Endothelial cell of umbilical vein (primary cell): ENCODE data around the gene PRR19. TPM values are rescaled to one million over a fixed set of nuclear protein-coding genes. Genes with fewer than 3 reads are reported as not detected.

Experiments
- BruUV-seq: library from RNA; stranded (reverse); fragments of 400-500 nt; replicated peaks from 2 replicates; lab custom pipeline; 2021; lab: Mats Ljungman, UMichigan
- CTCF ChIA-PET: fragments of 300-600, 350-600 bp; sonication (Branson Sonifier 250); formaldehyde crosslinking; loops from one replicate; lab custom pipeline; 2021; ENCODE audit warnings: antibody characterized with exemption, inconsistent platforms; lab: Charles Lee
- POLR2A ChIA-PET: fragments of 300-600, 350-600 bp; sonication (Branson Sonifier 250); formaldehyde crosslinking; loops from one replicate; lab custom pipeline; 2021; ENCODE audit warnings: antibody characterized with exemption, inconsistent platforms; lab: Charles Lee
- DNase-seq: peaks from one replicate; pipeline ENCODE4 v3.0.0-alpha.2; 2011; ENCODE audit warnings: low read depth, low spot score
- FAIRE-seq: peaks from 2 replicates; lab custom pipeline; 2011; peaks lifted over from hg19 to GRCh38; lab: Jason Lieb, UNC
- H2AFZ ChIP-seq: 2 replicates; pipeline ENCODE4 v1.6.0; 2012; ENCODE audit warnings: low read depth, low read length, control low read depth, inconsistent platforms
- H3K27ac ChIP-seq: 2 replicates; pipeline ENCODE4 v1.5.1; 2011; ENCODE audit warnings: low read depth, mild to moderate bottlenecking, control low read depth, low read length, moderate library complexity; ENCODE audit not compliant: insufficient read depth
- H3K27me3 ChIP-seq, 2 experiments: 2 replicates each; pipeline versions ENCODE4 v1.6.0 to v1.6.1; 2011; ENCODE audit warnings: low read length in 2 of 2, mixed read lengths in 1 of 2; ENCODE audit not compliant: control insufficient read depth in 2 of 2, insufficient read depth in 2 of 2
- H3K36me3 ChIP-seq, 2 experiments: 2 replicates in 1 of 2; 3 replicates in 1 of 2; pipeline ENCODE4 v1.5.1; 2011; ENCODE audit warnings: low read length in 2 of 2, mild to moderate bottlenecking in 1 of 2, moderate library complexity in 1 of 2; ENCODE audit not compliant: control insufficient read depth in 2 of 2, insufficient read depth in 2 of 2; ENCODE audit errors: extremely low read depth in 1 of 2
- H3K4me1 ChIP-seq: 3 replicates; pipeline ENCODE4 v1.5.1; 2011; ENCODE audit warnings: mild to moderate bottlenecking, low read length; ENCODE audit not compliant: control insufficient read depth, insufficient read depth; ENCODE audit errors: extremely low read depth
- H3K4me2 ChIP-seq: 2 replicates; pipeline ENCODE4 v1.6.1; 2011; ENCODE audit warnings: low read length, control low read depth, mixed read lengths; ENCODE audit not compliant: insufficient read depth
- H3K4me3 ChIP-seq, 3 experiments: fragments of 200-600 bp in 1 of 3; sonication (generic), shearing (Covaris generic) in 1 of 3; replicated peaks in 1 of 3; 2 replicates each; pipeline ENCODE4 v1.5.1; 2011 to 2016; ENCODE audit warnings: control low read depth in 3 of 3, low read length in 3 of 3, mild to moderate bottlenecking in 2 of 3, inconsistent platforms in 1 of 3, low read depth in 1 of 3, moderate library complexity in 1 of 3; ENCODE audit not compliant: insufficient read depth in 1 of 3
- H3K79me2 ChIP-seq: 2 replicates; pipeline ENCODE4 v1.6.0; 2012; ENCODE audit warnings: low read length, inconsistent platforms; ENCODE audit not compliant: control insufficient read depth, insufficient read depth
- H3K9ac ChIP-seq: replicated peaks from 2 replicates; pipeline ENCODE3; 2011; ENCODE audit warnings: low read length, control low read depth; ENCODE audit not compliant: insufficient read depth; ENCODE audit errors: extremely low read depth
- H3K9me1 ChIP-seq: replicated peaks from 3 replicates; pipeline ENCODE4 v1.6.0; 2011; ENCODE audit warnings: mild to moderate bottlenecking, low read length; ENCODE audit not compliant: control insufficient read depth, insufficient read depth; ENCODE audit errors: extremely low read depth
- H3K9me3 ChIP-seq: replicated peaks from 2 replicates; pipeline ENCODE4 v1.5.1; 2012; ENCODE audit warnings: low read length, inconsistent platforms; ENCODE audit not compliant: control insufficient read depth, insufficient read depth
- H4K20me1 ChIP-seq: replicated peaks from 2 replicates; pipeline ENCODE3; 2011; ENCODE audit warnings: mild to moderate bottlenecking, low read length; ENCODE audit not compliant: control insufficient read depth, insufficient read depth; ENCODE audit errors: extremely low read depth
- CTCF ChIP-seq, 2 donors: IDR thresholded peaks; 1 replicate in 1 of 2; 2 replicates in 1 of 2; pipeline ENCODE4 v1.5.1; 2011; ENCODE audit warnings: low read length in 2 of 2, mild to moderate bottlenecking in 2 of 2, moderate library complexity in 2 of 2, control low read depth in 1 of 2, inconsistent platforms in 1 of 2, low read depth in 1 of 2; ENCODE audit not compliant: insufficient read depth in 1 of 2; ENCODE audit errors: extremely low read depth in 1 of 2
- EZH2 ChIP-seq: IDR thresholded peaks from 2 replicates; pipeline ENCODE4 v1.6.1; 2012; ENCODE audit warnings: borderline replicate concordance, low read depth, mild to moderate bottlenecking, moderate library complexity, low read length, inconsistent platforms; ENCODE audit not compliant: severe bottlenecking
- FOS ChIP-seq: IDR thresholded peaks from 2 replicates; pipeline ENCODE4 v1.6.1; 2011; ENCODE audit warnings: mild to moderate bottlenecking, low read length, moderate library complexity, borderline replicate concordance; ENCODE audit not compliant: insufficient read depth
- GATA2 ChIP-seq: IDR thresholded peaks from 2 replicates; pipeline ENCODE4 v1.7.0; 2011; ENCODE audit warnings: low read depth, mild to moderate bottlenecking, moderate library complexity, mixed read lengths, low read length; ENCODE audit not compliant: insufficient read length, insufficient read depth
- JUN ChIP-seq: IDR thresholded peaks from 2 replicates; pipeline ENCODE4 v1.6.1; 2011; ENCODE audit warnings: borderline replicate concordance, low read depth; ENCODE audit not compliant: insufficient read length, insufficient read depth
- MAX ChIP-seq: IDR thresholded peaks from 2 replicates; pipeline ENCODE4 v1.6.1; 2011; ENCODE audit not compliant: insufficient read depth, insufficient read length
- MYC ChIP-seq: IDR thresholded peaks from one replicate; pipeline ENCODE4 v1.6.1; 2011; ENCODE audit warnings: mild to moderate bottlenecking, low read depth, low read length
- POLR2A ChIP-seq: IDR thresholded peaks from 2 replicates; pipeline ENCODE4 v1.6.1; 2012; ENCODE audit warnings: low read depth, mild to moderate bottlenecking, control low read depth, low read length
- POLR2AphosphoS5 ChIP-seq: IDR thresholded peaks from 2 replicates; pipeline ENCODE4 v1.6.1; 2012; ENCODE audit warnings: low read depth, mild to moderate bottlenecking, control low read depth, low read length, moderate library complexity; ENCODE audit not compliant: insufficient read depth
- dilution Hi-C: fragments of 300-500 bp; cut with MboI; formaldehyde crosslinking; loops from one replicate; pipeline ENCODE4 v1.15.0; 2019; ENCODE audit warnings: low sequenced_read_pairs; ENCODE audit not compliant: extremely low pct_ligation_motif_present
- intact Hi-C: fragments of 100-400 bp; cut with micrococcal nuclease; formaldehyde crosslinking; loops from one replicate; pipeline ENCODE4 v1.10.0; 2022
- polyA plus RNA-seq, 4 experiments: library from polyadenylated mRNA; depleted of rRNA in 3 of 4; stranded (reverse) in 3 of 4; unstranded in 1 of 4; fragments of >200 nt; gene quantifications; 2 replicates each; pipeline versions ENCODE4 v1.2.1 to v1.2.3, GENCODE V29; 2011 to 2012; ENCODE audit warnings: missing spikeins in 1 of 4
- total RNA-seq: library from RNA; stranded (reverse); gene quantifications from 2 replicates; pipeline ENCODE4 v1.2.3, GENCODE V29; 2021

The PRR19 gene
- total and polyA plus RNA-seq, 2 donors (not counting 3 experiments of a cell fraction or from before 2014, with no cell fraction given), result 1.0 to 1.4 TPM

DNA sequence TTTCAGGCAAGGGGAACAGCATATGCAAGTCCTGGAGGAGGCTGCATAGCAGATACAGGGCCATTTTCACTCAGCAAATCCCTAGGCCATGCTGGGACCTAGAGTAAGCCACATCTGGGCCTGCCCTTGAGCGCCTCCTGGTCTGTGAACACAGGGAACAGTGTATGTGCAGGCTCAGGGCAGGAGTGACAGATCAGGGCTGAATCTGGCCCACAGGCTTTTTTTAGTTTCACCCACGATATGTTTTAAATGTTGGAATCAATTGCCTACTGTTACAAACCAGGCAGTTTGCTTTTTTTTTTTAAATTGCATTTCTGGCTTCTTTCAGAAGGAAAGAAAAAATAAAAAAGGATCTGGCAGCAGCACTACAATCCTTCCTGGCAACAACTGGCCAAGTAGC, 9.7 kb downstream of the PRR19 start:
- Histone ChIP-seq H3K9me3 (no peaks in the 10 kb centered on the region), H4K20me1 (no peaks in the 10 kb centered on the region), H3K4me2 (no peak overlapping the region), H3K27ac (no peak overlapping the region), H2AFZ (no peak overlapping the region), H3K27me3 (peaks cover 13% of the 10 kb centered on the region in 2 experiments), H3K9ac (no peak overlapping the region), H3K9me1 (no peaks in the 10 kb centered on the region), H3K79me2 (no peaks in the 10 kb centered on the region), H3K36me3 (no peaks in the 10 kb centered on the region), H3K4me3 (no peak overlapping the region), H3K4me1 (no peaks in the 10 kb centered on the region)
- ChIA-PET POLR2A (no interaction called here), CTCF (interaction anchor here (1.1 to 1.3 kb wide), 3 partner anchors 11 to 15 kb away, joined by 4 to 5 read pairs (median 4); no protein-coding TSS in a partner anchor)
- no TSS peak for BruUV-seq
- no peak for DNase-seq
- no peak for TF ChIP-seq MAX
- TF ChIP-seq JUN, result no peak
- no peak for TF ChIP-seq POLR2AphosphoS5
- no peak for TF ChIP-seq FOS
- TF ChIP-seq EZH2, result no peak
- no peak for TF ChIP-seq GATA2
- TF ChIP-seq POLR2A, result no peak
- TF ChIP-seq CTCF (IDR thresholded peaks at IDR 0.05; ENCODE audit: extremely low read depth in 1 of 2, insufficient read depth in 1 of 2, low read depth in 1 of 2, low read length in 2 of 2), result no peak
- no peak for TF ChIP-seq MYC
- dilution Hi-C loops (no loop called here), intact Hi-C loops (no loop called here)
- no peak for FAIRE-seq
